ENCODE measurements around the gene PLXNA4.

- TF ChIP-seq, protein P1, sequence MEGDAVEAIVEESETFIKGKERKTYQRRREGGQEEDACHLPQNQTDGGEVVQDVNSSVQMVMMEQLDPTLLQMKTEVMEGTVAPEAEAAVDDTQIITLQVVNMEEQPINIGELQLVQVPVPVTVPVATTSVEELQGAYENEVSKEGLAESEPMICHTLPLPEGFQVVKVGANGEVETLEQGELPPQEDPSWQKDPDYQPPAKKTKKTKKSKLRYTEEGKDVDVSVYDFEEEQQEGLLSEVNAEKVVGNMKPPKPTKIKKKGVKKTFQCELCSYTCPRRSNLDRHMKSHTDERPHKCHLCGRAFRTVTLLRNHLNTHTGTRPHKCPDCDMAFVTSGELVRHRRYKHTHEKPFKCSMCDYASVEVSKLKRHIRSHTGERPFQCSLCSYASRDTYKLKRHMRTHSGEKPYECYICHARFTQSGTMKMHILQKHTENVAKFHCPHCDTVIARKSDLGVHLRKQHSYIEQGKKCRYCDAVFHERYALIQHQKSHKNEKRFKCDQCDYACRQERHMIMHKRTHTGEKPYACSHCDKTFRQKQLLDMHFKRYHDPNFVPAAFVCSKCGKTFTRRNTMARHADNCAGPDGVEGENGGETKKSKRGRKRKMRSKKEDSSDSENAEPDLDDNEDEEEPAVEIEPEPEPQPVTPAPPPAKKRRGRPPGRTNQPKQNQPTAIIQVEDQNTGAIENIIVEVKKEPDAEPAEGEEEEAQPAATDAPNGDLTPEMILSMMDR (IDR thresholded peaks at IDR 0.05; ENCODE audit: low read depth, low read length) = no peak
- TF ChIP-seq EZH2phosphoT487 (IDR thresholded peaks at IDR 0.05; ENCODE audit: low read depth) = no peak
Observed at GRCh38 chr7:132239422-132239994, 336.8 kb downstream of the PLXNA4 start.
